ENCODE data around the gene MDH1. TPM values are rescaled to one million over a fixed set of nuclear protein-coding genes. Genes with fewer than 3 reads are reported as not detected.
A peak's percentile ranks its signal among the peaks of the same experiment; 100 is the strongest.

MDH1 gene
- polyA plus RNA-seq, 1 experiment, result 296 TPM

GRCh38 chr2:63589148-63589958, 590 bp downstream of the MDH1 start:
- Histone ChIP-seq H3K27me3 (ENCODE audit: control insufficient read depth, insufficient read depth, low read length) (no peaks in the 10 kb centered on the region), H3K4me3 (ENCODE audit: low read depth, low read length) (peak overlapping the region; percentile 94), H3K9me3 (ENCODE audit: control insufficient read depth, insufficient read depth, low read length) (no peaks in the 10 kb centered on the region; the same call in 1 of the 2 replicates), H3K27ac (ENCODE audit: low read depth, low read length) (peak overlapping the region; percentile 49)
- peak; percentile 8 for DNase-seq (ENCODE audit: low read depth, low spot score)
- POLR2A ChIA-PET, result interaction anchor here (1.0 to 2.1 kb wide), 2 partner anchors 50 to 252 kb away, joined by 3 to 13 read pairs; partner anchors contain the start of gene UGP2
- no peak for TF ChIP-seq CTCF (IDR thresholded peaks at IDR 0.05; ENCODE audit: low read depth, low read length)
- CTCF ChIA-PET, result no interaction called here

GRCh38 chr2:63590626-63591408, 2.1 kb downstream of the MDH1 start:
- H3K9me3 ChIP-seq (ENCODE audit: control insufficient read depth, insufficient read depth, low read length), result no peaks in the 10 kb centered on the region; the same call in 1 of the 2 replicates
- H3K27ac ChIP-seq (ENCODE audit: low read depth, low read length), result no peak overlapping the region
- TF ChIP-seq CTCF (IDR thresholded peaks at IDR 0.05; ENCODE audit: low read depth, low read length), result no peak
- no peak overlapping the region for H3K4me3 ChIP-seq (ENCODE audit: low read depth, low read length)
- CTCF ChIA-PET, result no interaction called here
- H3K27me3 ChIP-seq (ENCODE audit: control insufficient read depth, insufficient read depth, low read length), result no peaks in the 10 kb centered on the region
- POLR2A ChIA-PET, result no interaction called here
- DNase-seq (ENCODE audit: low read depth, low spot score), result no peak

GRCh38 chr2:63591566-63592175, 2.9 kb downstream of the MDH1 start:
- DNase-seq (ENCODE audit: low read depth, low spot score), result no peak
- ChIA-PET POLR2A (no interaction called here), CTCF (no interaction called here)
- Histone ChIP-seq H3K9me3 (ENCODE audit: control insufficient read depth, insufficient read depth, low read length) (no peaks in the 10 kb centered on the region; the same call in 1 of the 2 replicates), H3K27ac (ENCODE audit: low read depth, low read length) (no peak overlapping the region), H3K27me3 (ENCODE audit: control insufficient read depth, insufficient read depth, low read length) (no peaks in the 10 kb centered on the region), H3K4me3 (ENCODE audit: low read depth, low read length) (no peak overlapping the region)
- no peak for TF ChIP-seq CTCF (IDR thresholded peaks at IDR 0.05; ENCODE audit: low read depth, low read length)

GRCh38 chr2:63594660-63595059, 5.9 kb downstream of the MDH1 start:
- Histone ChIP-seq H3K4me3 (ENCODE audit: low read depth, low read length) (no peak overlapping the region), H3K27ac (ENCODE audit: low read depth, low read length) (no peak overlapping the region), H3K27me3 (ENCODE audit: control insufficient read depth, insufficient read depth, low read length) (no peaks in the 10 kb centered on the region), H3K9me3 (ENCODE audit: control insufficient read depth, insufficient read depth, low read length) (no peaks in the 10 kb centered on the region)
- POLR2A ChIA-PET, result no interaction called here
- TF ChIP-seq CTCF (IDR thresholded peaks at IDR 0.05; ENCODE audit: low read depth, low read length), result no peak
- CTCF ChIA-PET, result no interaction called here
- no peak for DNase-seq (ENCODE audit: low read depth, low spot score)
